Upper lobe of left lung (tissue), 4 donors: Measurements from ENCODE around the gene EXOC3L4.

Source experiments
- CTCF ChIP-seq, 6 experiments: fragments of 450-650 bp in 4 of 6; fragments of 200-600 bp in 2 of 6; sonication (generic) in 2 of 6; IDR thresholded peaks; one replicate each; pipeline ENCODE4 v1.5.1; 2016 to 2019; ENCODE audit warnings: antibody characterized with exemption in 6 of 6
- POLR2A ChIP-seq, 4 donors: fragments of 450-650 bp; IDR thresholded peaks; one replicate each; pipeline ENCODE4 v1.5.1; 2016 to 2017; ENCODE audit warnings: antibody characterized with exemption in 4 of 4, mild to moderate bottlenecking in 2 of 4

- TF ChIP-seq CTCF (IDR thresholded peaks at IDR 0.05) (no peak), POLR2A (IDR thresholded peaks at IDR 0.05) (no peak)
These were observed 9.8 kb downstream of the EXOC3L4 start for GRCh38 chr14:103104389-103104653.
